Measurements from ENCODE around the gene UBE2E3. TPM values are rescaled to one million over a fixed set of nuclear protein-coding genes. Genes with fewer than 3 reads are reported as not detected.

UBE2E3 gene
- total RNA-seq, 4 donors from 2014 or later, result 20.2 to 69.9 (median 65.4) TPM

DNA sequence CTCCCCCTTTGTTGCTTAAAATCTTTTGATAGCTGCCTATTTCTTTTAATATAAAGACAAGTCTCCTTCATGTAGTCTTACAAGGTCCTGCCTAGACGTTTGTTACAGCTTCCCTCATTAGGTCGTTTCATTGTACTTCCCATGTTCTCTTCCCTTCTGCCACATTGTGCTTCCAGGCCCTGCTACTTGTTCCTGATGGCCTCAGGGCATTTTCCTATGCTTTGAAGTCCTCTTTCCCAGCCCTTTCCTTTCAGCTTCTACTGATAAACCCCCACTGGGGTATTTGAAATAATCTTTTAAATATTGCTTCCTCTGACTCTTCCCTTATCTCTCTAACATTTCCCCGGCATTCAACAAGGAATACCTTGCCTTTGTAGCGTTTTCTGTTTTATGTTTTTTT, 67.4 kb downstream of the UBE2E3 start:
- in situ Hi-C loops (cut with MboI; ENCODE audit: low pct_ligation_motif_present in 1 of 4, low pct_unique_long_range_greater_than_20kb in 1 of 4, low sequenced_read_pairs in 3 of 4) (loop anchor here in 1 of 4 donors (25.0 kb wide), 1 partner anchor 436 kb away; no protein-coding TSS in a partner anchor), intact Hi-C loops (cut with DNase I; ENCODE audit: low total_unique reads) (no loop called here)
- Histone ChIP-seq H3K27me3 (no peaks in the 10 kb centered on the region), H3K4me1 (peaks cover 0 to 14% (median 0%) of the 10 kb centered on the region in 4 donors), H3K9me3 (no peaks in the 10 kb centered on the region), H3K36me3 (no peaks in the 10 kb centered on the region), H3K4me3 (no peak overlapping the region), H3K27ac (no peak overlapping the region)
- TF ChIP-seq POLR2A (IDR thresholded peaks at IDR 0.05) (no peak), POLR2AphosphoS5 (IDR thresholded peaks at IDR 0.05) (no peak), EP300 (IDR thresholded peaks at IDR 0.05; ENCODE audit: low read depth) (no peak)
- TF ChIP-seq, protein P1, sequence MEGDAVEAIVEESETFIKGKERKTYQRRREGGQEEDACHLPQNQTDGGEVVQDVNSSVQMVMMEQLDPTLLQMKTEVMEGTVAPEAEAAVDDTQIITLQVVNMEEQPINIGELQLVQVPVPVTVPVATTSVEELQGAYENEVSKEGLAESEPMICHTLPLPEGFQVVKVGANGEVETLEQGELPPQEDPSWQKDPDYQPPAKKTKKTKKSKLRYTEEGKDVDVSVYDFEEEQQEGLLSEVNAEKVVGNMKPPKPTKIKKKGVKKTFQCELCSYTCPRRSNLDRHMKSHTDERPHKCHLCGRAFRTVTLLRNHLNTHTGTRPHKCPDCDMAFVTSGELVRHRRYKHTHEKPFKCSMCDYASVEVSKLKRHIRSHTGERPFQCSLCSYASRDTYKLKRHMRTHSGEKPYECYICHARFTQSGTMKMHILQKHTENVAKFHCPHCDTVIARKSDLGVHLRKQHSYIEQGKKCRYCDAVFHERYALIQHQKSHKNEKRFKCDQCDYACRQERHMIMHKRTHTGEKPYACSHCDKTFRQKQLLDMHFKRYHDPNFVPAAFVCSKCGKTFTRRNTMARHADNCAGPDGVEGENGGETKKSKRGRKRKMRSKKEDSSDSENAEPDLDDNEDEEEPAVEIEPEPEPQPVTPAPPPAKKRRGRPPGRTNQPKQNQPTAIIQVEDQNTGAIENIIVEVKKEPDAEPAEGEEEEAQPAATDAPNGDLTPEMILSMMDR (IDR thresholded peaks at IDR 0.05), result no peak
- 56 to 78% methylated on average over 2 to 4 of the region's 4 CpGs for WGBS, 2 donors (ENCODE audit: low coverage in 1 of 2)
- no peak for DNase-seq

DNA sequence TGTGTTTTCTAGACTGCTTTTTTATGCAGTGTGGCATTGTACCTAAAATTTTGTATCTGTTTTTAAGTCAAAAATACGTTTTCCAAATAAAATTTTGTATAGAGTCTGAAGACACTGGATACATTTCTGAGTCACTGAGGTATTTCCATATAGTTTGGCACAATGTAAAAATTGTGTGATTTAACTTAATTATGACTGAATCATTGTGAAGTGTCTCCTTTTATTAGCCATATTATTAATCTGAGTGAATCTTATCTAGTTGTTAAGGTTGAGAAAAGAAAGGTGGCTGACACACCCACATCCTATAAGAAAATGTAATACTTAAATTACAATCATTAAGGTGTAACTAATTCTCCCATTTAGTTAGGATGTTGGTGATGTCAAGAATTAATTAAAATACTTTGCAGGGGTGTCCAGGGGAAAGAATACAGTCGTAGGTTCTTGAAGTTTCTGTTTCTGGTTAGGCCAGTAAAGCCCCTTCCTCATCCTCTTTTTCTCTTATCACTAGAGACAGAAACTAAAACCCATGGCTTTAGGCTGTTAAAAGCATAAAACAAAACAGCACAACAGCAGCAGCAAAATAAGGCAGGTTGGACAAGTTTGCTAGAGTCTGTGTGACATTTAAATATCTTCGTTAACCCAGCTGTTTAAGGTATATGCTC, 71.6 kb downstream of the UBE2E3 start:
- H3K36me3 ChIP-seq, result no peaks in the 10 kb centered on the region

DNA sequence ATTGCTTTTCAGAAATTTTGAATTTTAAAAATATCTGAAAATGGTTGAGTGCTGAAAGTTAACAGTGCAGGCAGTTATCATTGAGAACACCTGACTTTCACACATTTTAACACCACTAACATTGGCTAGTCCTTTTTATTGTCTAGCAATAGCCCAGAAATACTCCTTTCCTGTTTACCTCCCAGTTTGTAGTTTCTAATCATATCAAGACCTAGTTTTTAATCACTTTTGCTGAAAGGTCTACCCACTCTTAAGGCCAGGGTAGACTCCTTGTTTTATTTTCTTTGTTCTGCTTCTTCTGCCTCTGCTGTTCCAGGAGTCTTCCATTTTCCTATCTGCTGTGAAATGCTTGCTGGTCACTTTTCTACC, 72.1 kb downstream of the UBE2E3 start:
- no peaks in the 10 kb centered on the region for H3K36me3 ChIP-seq
- H3K27me3 ChIP-seq, result no peaks in the 10 kb centered on the region
- TF ChIP-seq EP300 (IDR thresholded peaks at IDR 0.05; ENCODE audit: low read depth) (no peak), POLR2AphosphoS5 (IDR thresholded peaks at IDR 0.05) (no peak), POLR2A (IDR thresholded peaks at IDR 0.05) (no peak)
- TF ChIP-seq, protein P1 (IDR thresholded peaks at IDR 0.05), result no peak
- no peak for DNase-seq
- H3K4me1 ChIP-seq, result peaks cover 0 to 4% (median 0%) of the 10 kb centered on the region in 4 donors
- no peak overlapping the region for H3K4me3 ChIP-seq
- no peaks in the 10 kb centered on the region for H3K9me3 ChIP-seq
- no peak overlapping the region for H3K27ac ChIP-seq
- intact Hi-C loops (cut with DNase I; ENCODE audit: low total_unique reads), result no loop called here
- in situ Hi-C loops (cut with MboI; ENCODE audit: low pct_ligation_motif_present in 1 of 4, low pct_unique_long_range_greater_than_20kb in 1 of 4, low sequenced_read_pairs in 3 of 4), result loop anchor here (10.0 to 25.0 kb wide), 2 partner anchors 928 to 940 kb away; no protein-coding TSS in a partner anchor

More for the DNA sequence above, 71.6 kb downstream of the UBE2E3 start:
- intact Hi-C loops (cut with DNase I; ENCODE audit: low total_unique reads), result no loop called here
- Histone ChIP-seq H3K9me3 (no peaks in the 10 kb centered on the region), H3K27me3 (no peaks in the 10 kb centered on the region), H3K4me1 (peaks cover 0 to 4% (median 0%) of the 10 kb centered on the region in 4 donors), H3K27ac (no peak overlapping the region), H3K4me3 (no peak overlapping the region)
- DNase-seq, result no peak
- WGBS, 2 donors (ENCODE audit: low coverage in 1 of 2), result 77 to 83% methylated on average over 3 of the region's 3 CpGs
- TF ChIP-seq POLR2AphosphoS5 (IDR thresholded peaks at IDR 0.05) (no peak), EP300 (IDR thresholded peaks at IDR 0.05; ENCODE audit: low read depth) (no peak), POLR2A (IDR thresholded peaks at IDR 0.05) (no peak)
- TF ChIP-seq, protein P1 (IDR thresholded peaks at IDR 0.05), result no peak
- in situ Hi-C loops (cut with MboI; ENCODE audit: low pct_ligation_motif_present in 1 of 4, low pct_unique_long_range_greater_than_20kb in 1 of 4, low sequenced_read_pairs in 3 of 4), result loop anchor here (10.0 to 25.0 kb wide), 2 partner anchors 927 to 940 kb away; no protein-coding TSS in a partner anchor

DNA sequence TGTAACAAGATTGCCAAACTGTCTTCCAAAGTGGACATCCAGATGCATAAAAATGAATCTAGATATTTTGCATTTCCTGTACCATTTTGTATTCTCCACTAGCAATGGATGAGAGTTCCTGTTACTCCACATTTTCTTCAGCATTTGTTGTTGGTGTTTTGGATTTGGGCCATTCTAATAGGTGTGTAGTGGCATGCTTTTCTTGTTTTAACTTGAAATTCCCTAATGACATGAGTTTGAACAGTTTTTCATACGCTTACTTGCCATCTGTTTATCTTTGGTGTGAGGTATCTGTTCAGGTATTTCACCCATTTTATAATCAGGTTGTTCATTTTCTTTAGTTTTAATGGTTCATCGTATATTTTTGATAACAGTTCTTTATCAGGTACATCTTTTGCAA, 73.9 kb downstream of the UBE2E3 start:
- H3K9me3 ChIP-seq, result no peaks in the 10 kb centered on the region
- no peaks in the 10 kb centered on the region for H3K27me3 ChIP-seq
- DNase-seq, result no peak
- peaks cover 0 to 4% (median 0%) of the 10 kb centered on the region in 4 donors for H3K4me1 ChIP-seq
- in situ Hi-C loops (cut with MboI; ENCODE audit: low pct_ligation_motif_present in 1 of 4, low pct_unique_long_range_greater_than_20kb in 1 of 4, low sequenced_read_pairs in 3 of 4), result loop anchor here (10.0 to 25.0 kb wide), 2 partner anchors 929 to 942 kb away; no protein-coding TSS in a partner anchor
- no peak overlapping the region for H3K27ac ChIP-seq
- H3K4me3 ChIP-seq, result no peak overlapping the region
- 86 to 95% methylated on average over 2 of the region's 2 CpGs for WGBS, 2 donors (ENCODE audit: low coverage in 1 of 2)
- no peaks in the 10 kb centered on the region for H3K36me3 ChIP-seq
- intact Hi-C loops (cut with DNase I; ENCODE audit: low total_unique reads), result no loop called here
- TF ChIP-seq EP300 (IDR thresholded peaks at IDR 0.05; ENCODE audit: low read depth) (no peak), POLR2AphosphoS5 (IDR thresholded peaks at IDR 0.05) (no peak), POLR2A (IDR thresholded peaks at IDR 0.05) (no peak)
- TF ChIP-seq, protein P1 (IDR thresholded peaks at IDR 0.05), result no peak
